ENCODE measurements around the gene FBXL16.
"Not testable (repeated sequence)": the region's sequence is repeated elsewhere in the genome, so short reads cannot be mapped to it uniquely, and the experiment has no call there.

FBXL16 gene

DNA sequence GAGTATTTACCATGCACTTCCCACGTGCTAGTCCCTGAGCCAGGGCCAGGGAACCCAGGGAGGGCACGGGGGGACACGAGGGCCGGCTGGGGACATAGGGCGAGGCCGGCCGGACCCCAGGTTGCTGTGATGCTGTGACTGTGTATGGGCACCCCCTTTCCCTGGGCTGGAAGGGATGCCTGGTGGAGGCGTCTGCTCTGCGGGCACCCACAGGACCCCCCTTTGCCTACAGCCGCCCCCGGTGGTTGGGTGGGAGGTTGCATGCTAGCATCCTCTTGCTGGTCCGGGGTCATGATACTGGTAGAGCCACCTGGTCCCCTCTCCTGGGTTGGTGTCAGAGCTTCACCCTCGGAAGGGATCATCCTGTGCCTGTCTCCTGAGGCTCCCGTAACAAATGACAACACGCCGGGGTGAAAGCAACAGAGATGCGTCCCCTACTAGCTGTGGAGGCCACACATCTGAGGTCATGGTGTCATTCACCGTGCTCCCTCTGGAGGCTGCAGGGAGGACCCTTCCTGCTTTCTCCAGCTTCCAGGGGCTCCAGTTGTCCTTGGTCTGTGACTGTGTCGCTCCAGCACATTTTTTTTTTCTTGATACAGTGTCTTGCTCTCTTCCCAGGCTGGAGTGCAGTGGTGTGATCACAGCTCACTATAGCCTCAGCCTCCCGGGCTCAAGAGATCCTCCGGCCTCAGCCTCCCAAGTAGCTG is 38.3 kb upstream of the FBXL16 start:
- H2BK120ac ChIP-seq (ENCODE audit: low read depth, low read length): no peak overlapping the region
- H3K36me3 ChIP-seq (ENCODE audit: control insufficient read depth, insufficient read depth, low read length): no peaks in the 10 kb centered on the region
- H3K4ac ChIP-seq (ENCODE audit: low read depth, low read length): no peak overlapping the region
- H3K79me2 ChIP-seq (ENCODE audit: control insufficient read depth, insufficient read depth, low read length): no peaks in the 10 kb centered on the region
- no peak overlapping the region for H4K5ac ChIP-seq (ENCODE audit: low read length)
- H3K4me3 ChIP-seq (ENCODE audit: low read length): no peak overlapping the region
- no peak overlapping the region for H2AK5ac ChIP-seq (ENCODE audit: low read length)
- no peaks in the 10 kb centered on the region for H3K4me1 ChIP-seq (ENCODE audit: control insufficient read depth, low read depth, low read length)
- no peak overlapping the region for H3K18ac ChIP-seq (ENCODE audit: low read length)
- H2BK5ac ChIP-seq (ENCODE audit: low read length): no peak overlapping the region
- no peak overlapping the region for H3K9ac ChIP-seq (ENCODE audit: low read length)
- no peaks in the 10 kb centered on the region for H3K27me3 ChIP-seq (ENCODE audit: insufficient read depth, low read length, poor library complexity)
- no peaks in the 10 kb centered on the region for H3K79me1 ChIP-seq (ENCODE audit: low read length)
- H2BK15ac ChIP-seq (replicated peaks; ENCODE audit: low read depth): no peak overlapping the region
- H3K56ac ChIP-seq (ENCODE audit: low read length): no peak overlapping the region
- H3K4me2 ChIP-seq (ENCODE audit: low read length): no peak overlapping the region
- no CpG with 5 or more reads among the region's 21 CpGs for WGBS (ENCODE audit: extremely low coverage, insufficient coverage, low lambda C conversion rate)
- no peak overlapping the region for H3K27ac ChIP-seq (ENCODE audit: low read depth, low read length)
- no peak overlapping the region for H3K23ac ChIP-seq (ENCODE audit: low read length)
- DNase-seq: peak; percentile 36
- H4K8ac ChIP-seq (ENCODE audit: low read depth, low read length): no peak overlapping the region

DNA sequence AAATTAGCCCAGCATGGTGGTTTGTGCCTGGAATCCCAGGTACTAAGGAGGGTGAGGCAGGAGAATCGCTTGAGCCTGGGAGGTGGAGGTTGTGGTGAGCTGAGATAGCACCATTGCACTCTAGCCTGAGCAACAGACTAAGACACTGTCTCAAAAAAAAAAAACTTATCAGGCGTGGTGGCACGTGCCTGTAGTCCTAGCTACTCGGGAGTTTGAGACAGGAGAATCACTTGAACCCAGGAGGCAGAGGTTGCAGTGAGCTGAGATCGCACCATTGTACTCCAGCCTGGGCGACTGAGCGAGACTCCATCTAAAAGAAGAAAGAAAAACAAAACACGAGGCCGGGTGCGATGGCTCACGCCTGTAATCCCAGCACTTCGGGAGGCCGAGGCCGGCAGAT is 37.3 kb upstream of the FBXL16 start:
- not testable (repeated sequence) for H3K79me1 ChIP-seq (ENCODE audit: low read length); DNase-seq; H3K4me3 ChIP-seq (ENCODE audit: low read length); H3K9ac ChIP-seq (ENCODE audit: low read length); H4K5ac ChIP-seq (ENCODE audit: low read length); H3K4me1 ChIP-seq (ENCODE audit: control insufficient read depth, low read depth, low read length); H2AK5ac ChIP-seq (ENCODE audit: low read length); H3K27ac ChIP-seq (ENCODE audit: low read depth, low read length); H3K4ac ChIP-seq (ENCODE audit: low read depth, low read length); H3K18ac ChIP-seq (ENCODE audit: low read length); H3K4me2 ChIP-seq (ENCODE audit: low read length); H3K23ac ChIP-seq (ENCODE audit: low read length); H3K79me2 ChIP-seq (ENCODE audit: control insufficient read depth, insufficient read depth, low read length); H2BK15ac ChIP-seq (replicated peaks; ENCODE audit: low read depth); H3K27me3 ChIP-seq (ENCODE audit: insufficient read depth, low read length, poor library complexity); H3K56ac ChIP-seq (ENCODE audit: low read length); H3K36me3 ChIP-seq (ENCODE audit: control insufficient read depth, insufficient read depth, low read length); H4K8ac ChIP-seq (ENCODE audit: low read depth, low read length); H2BK120ac ChIP-seq (ENCODE audit: low read depth, low read length); H2BK5ac ChIP-seq (ENCODE audit: low read length)
- WGBS (ENCODE audit: extremely low coverage, insufficient coverage, low lambda C conversion rate): no CpG with 5 or more reads among the region's 14 CpGs

DNA sequence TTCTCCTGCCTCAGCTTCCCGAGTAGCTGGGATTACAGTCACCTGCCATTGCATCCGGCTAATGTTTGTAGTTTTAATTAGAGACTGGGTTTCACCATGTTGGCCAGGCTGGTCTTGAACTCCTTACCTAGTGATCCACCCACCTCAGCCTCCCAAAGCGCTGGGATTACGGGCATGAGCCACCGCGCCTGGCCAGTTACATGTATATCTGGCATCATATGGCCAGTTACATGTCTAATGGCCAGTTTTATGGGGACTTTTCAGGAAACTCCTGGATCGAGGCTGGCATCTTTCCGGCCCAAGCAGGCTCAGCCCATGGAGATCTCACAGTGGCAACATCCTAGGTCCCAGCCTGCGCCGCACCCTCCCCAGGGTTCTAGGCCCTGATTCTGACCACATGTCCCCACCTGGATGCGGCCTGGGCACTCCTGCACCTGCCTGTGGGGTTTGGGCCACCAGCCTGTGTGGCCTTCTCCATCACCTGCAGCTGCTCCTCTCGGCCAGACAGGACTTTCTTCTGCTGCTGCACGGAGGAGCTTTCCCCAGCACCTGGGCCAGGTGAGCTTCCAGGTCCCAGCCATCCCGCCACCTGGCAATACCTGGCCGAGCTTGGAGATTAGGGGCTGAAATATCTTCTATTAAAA is 36.5 kb upstream of the FBXL16 start:
- Histone ChIP-seq H3K23ac (ENCODE audit: low read length) (no peak overlapping the region), H4K5ac (ENCODE audit: low read length) (no peak overlapping the region), H4K8ac (ENCODE audit: low read depth, low read length) (no peak overlapping the region), H3K4me3 (ENCODE audit: low read length) (no peak overlapping the region), H2BK5ac (ENCODE audit: low read length) (no peak overlapping the region), H3K27me3 (ENCODE audit: insufficient read depth, low read length, poor library complexity) (no peaks in the 10 kb centered on the region), H3K4me1 (ENCODE audit: control insufficient read depth, low read depth, low read length) (no peaks in the 10 kb centered on the region), H3K79me1 (ENCODE audit: low read length) (no peaks in the 10 kb centered on the region), H3K27ac (ENCODE audit: low read depth, low read length) (no peak overlapping the region), H3K4me2 (ENCODE audit: low read length) (no peak overlapping the region), H3K4ac (ENCODE audit: low read depth, low read length) (no peak overlapping the region), H2BK120ac (ENCODE audit: low read depth, low read length) (no peak overlapping the region), H3K36me3 (ENCODE audit: control insufficient read depth, insufficient read depth, low read length) (no peaks in the 10 kb centered on the region), H2BK15ac (replicated peaks; ENCODE audit: low read depth) (no peak overlapping the region), H3K56ac (ENCODE audit: low read length) (no peak overlapping the region), H3K9ac (ENCODE audit: low read length) (no peak overlapping the region), H3K18ac (ENCODE audit: low read length) (no peak overlapping the region), H3K79me2 (ENCODE audit: control insufficient read depth, insufficient read depth, low read length) (no peaks in the 10 kb centered on the region), H2AK5ac (ENCODE audit: low read length) (no peak overlapping the region)
- DNase-seq: no peak
- no CpG with 5 or more reads among the region's 15 CpGs for WGBS (ENCODE audit: extremely low coverage, insufficient coverage, low lambda C conversion rate)

- H3K9ac ChIP-seq (ENCODE audit: low read length): peak within 1 kb of the TSS; percentile 88
- no peak within 1 kb of the TSS for H3K27ac ChIP-seq (ENCODE audit: low read depth, low read length)
- H4K5ac ChIP-seq (ENCODE audit: low read length): no peak within 1 kb of the TSS
- peak within 1 kb of the TSS; percentile 96 for H3K4ac ChIP-seq (ENCODE audit: low read depth, low read length)
- H3K56ac ChIP-seq (ENCODE audit: low read length): peak within 1 kb of the TSS; percentile 92
- no peak within 1 kb of the TSS for H2BK120ac ChIP-seq (ENCODE audit: low read depth, low read length)
- WGBS (ENCODE audit: extremely low coverage, insufficient coverage, low lambda C conversion rate): no CpG with 5 or more reads among the region's 79 CpGs
- no peak within 1 kb of the TSS for H4K8ac ChIP-seq (ENCODE audit: low read depth, low read length)
- H3K4me3 ChIP-seq (ENCODE audit: low read length): peak within 1 kb of the TSS; percentile 64
- H3K27me3 ChIP-seq (ENCODE audit: insufficient read depth, low read length, poor library complexity): no peaks in the 10 kb centered on the region
- H2AK5ac ChIP-seq (ENCODE audit: low read length): no peak within 1 kb of the TSS
- DNase-seq: peak; percentile 95
- H3K36me3 ChIP-seq (ENCODE audit: control insufficient read depth, insufficient read depth, low read length): no peaks in the 10 kb centered on the region
- no peak within 1 kb of the TSS for H2BK15ac ChIP-seq (replicated peaks; ENCODE audit: low read depth)
- H3K79me1 ChIP-seq (ENCODE audit: low read length): no peaks in the 10 kb centered on the region
- peak within 1 kb of the TSS; percentile 85 for H3K18ac ChIP-seq (ENCODE audit: low read length)
- peak within 1 kb of the TSS; percentile 75 for H3K4me2 ChIP-seq (ENCODE audit: low read length)
- H2BK5ac ChIP-seq (ENCODE audit: low read length): no peak within 1 kb of the TSS
- no peaks in the 10 kb centered on the region for H3K4me1 ChIP-seq (ENCODE audit: control insufficient read depth, low read depth, low read length)
- peak within 1 kb of the TSS; percentile 29 for H3K23ac ChIP-seq (ENCODE audit: low read length)
- H3K79me2 ChIP-seq (ENCODE audit: control insufficient read depth, insufficient read depth, low read length): no peaks in the 10 kb centered on the region
These were observed 35.3 kb upstream of the FBXL16 start, which contains the start of gene CIAO3 for GRCh38 chr16:740764-741505. Gene CIAO3 (minus strand): TSS chr16:740997. CDS start chr16:740985, 12 bp downstream.

DNA sequence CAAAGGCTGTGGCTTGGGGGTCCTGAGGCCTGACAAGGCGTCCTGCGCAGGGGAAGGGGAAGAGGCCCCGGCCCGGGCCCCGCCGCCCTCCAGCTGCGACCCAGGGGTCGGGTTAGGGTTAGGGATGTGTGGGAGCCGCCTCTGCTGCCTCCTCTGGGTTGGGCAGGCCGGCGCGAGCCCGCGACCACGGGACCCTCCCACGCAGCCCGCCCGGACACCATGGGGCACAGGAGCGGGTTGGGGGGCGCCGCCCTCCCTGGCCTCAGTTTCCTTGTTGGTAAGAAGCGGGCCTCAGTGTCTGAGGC is 34.8 kb upstream of the FBXL16 start:
- WGBS (ENCODE audit: extremely low coverage, insufficient coverage, low lambda C conversion rate): no CpG with 5 or more reads among the region's 22 CpGs
- Histone ChIP-seq H2BK5ac (ENCODE audit: low read length) (no peak overlapping the region), H2BK120ac (ENCODE audit: low read depth, low read length) (no peak overlapping the region), H3K79me2 (ENCODE audit: control insufficient read depth, insufficient read depth, low read length) (no peaks in the 10 kb centered on the region), H2AK5ac (ENCODE audit: low read length) (no peak overlapping the region), H3K56ac (ENCODE audit: low read length) (peak overlapping the region; percentile 81), H3K4me1 (ENCODE audit: control insufficient read depth, low read depth, low read length) (no peaks in the 10 kb centered on the region), H3K4me2 (ENCODE audit: low read length) (peak overlapping the region; percentile 34), H3K4ac (ENCODE audit: low read depth, low read length) (peak overlapping the region; percentile 88), H3K18ac (ENCODE audit: low read length) (peak overlapping the region; percentile 85), H3K27me3 (ENCODE audit: insufficient read depth, low read length, poor library complexity) (no peaks in the 10 kb centered on the region), H3K36me3 (ENCODE audit: control insufficient read depth, insufficient read depth, low read length) (no peaks in the 10 kb centered on the region), H2BK15ac (replicated peaks; ENCODE audit: low read depth) (no peak overlapping the region), H3K27ac (ENCODE audit: low read depth, low read length) (no peak overlapping the region), H3K79me1 (ENCODE audit: low read length) (no peaks in the 10 kb centered on the region), H4K8ac (ENCODE audit: low read depth, low read length) (no peak overlapping the region), H3K9ac (ENCODE audit: low read length) (peak overlapping the region; percentile 86), H3K4me3 (ENCODE audit: low read length) (peak overlapping the region; percentile 64), H4K5ac (ENCODE audit: low read length) (no peak overlapping the region), H3K23ac (ENCODE audit: low read length) (no peak overlapping the region)
- DNase-seq: no peak

All from mesendoderm (in vitro differentiated cells).